Measurements from ENCODE around the gene FLII. TPM values are rescaled to one million over a fixed set of nuclear protein-coding genes. Genes with fewer than 3 reads are reported as not detected.

The FLII gene
- total and polyA plus RNA-seq, 2 of the 13 experiments (the other 11 are each of a cell fraction or from before 2014, with no cell fraction given): 130 to 303 TPM

- TF ChIP-seq ZNF296 (CRISPR knock-in tag; conservative IDR thresholded peaks at IDR 0.05) (no peak), MAZ (IDR thresholded peaks at IDR 0.05; ENCODE audit: borderline replicate concordance, low read depth, low read length) (no peak), MAZ (CRISPR knock-in tag; IDR thresholded peaks at IDR 0.05; ENCODE audit: low read depth) (no peak), POGZ (CRISPR knock-in tag; IDR thresholded peaks at IDR 0.05) (no peak), ZNF512 (CRISPR knock-in tag; IDR thresholded peaks at IDR 0.05) (no peak), REST (IDR thresholded peaks at IDR 0.05; ENCODE audit: borderline replicate concordance in 1 of 2, low read depth in 1 of 2, low read length in 2 of 2) (no peak), ZBTB26 (CRISPR knock-in tag; IDR thresholded peaks at IDR 0.05; ENCODE audit: borderline replicate concordance) (no peak), ZNF331 (CRISPR knock-in tag; IDR thresholded peaks at IDR 0.05) (no peak)
Measured at GRCh38 chr17:18233803-18234518, 24.6 kb downstream of the FLII start (continued).

Data from HepG2 (cell line).